GM21381 (cell line): ENCODE results near the gene KHDC4.

ENCODE experiments used
- ATAC-seq: cut with Tn5 transposase; IDR thresholded peaks from one replicate; pipeline ENCODE4 v1.9.1; 2021; ENCODE audit warnings: mild to moderate bottlenecking, moderate library complexity; ENCODE audit not compliant: unreplicated experiment

Gene KHDC4

GRCh38 chr1:155934097-155934935, at the start of gene KHDC4:
TSS of gene KHDC4 (minus strand) at chr1:155934413. CDS start at chr1:155934373, 40 bp downstream.
- peak; percentile 83 for ATAC-seq

- no peak for ATAC-seq
Observed at GRCh38 chr1:155983191-155984024, 49.2 kb upstream of the KHDC4 start.

- no peak for ATAC-seq
Observed at GRCh38 chr1:155982106-155982505, 47.9 kb upstream of the KHDC4 start.

- no peak for ATAC-seq
Observed at GRCh38 chr1:155981266-155982088, 47.3 kb upstream of the KHDC4 start.

- no peak for ATAC-seq
Observed at GRCh38 chr1:155979597-155980343, 45.6 kb upstream of the KHDC4 start.

GRCh38 chr1:155978973-155979429, 44.8 kb upstream of the KHDC4 start:
- ATAC-seq, result no peak

- ATAC-seq, result peak; percentile 37
Observed at GRCh38 chr1:155978325-155978972, 44.2 kb upstream of the KHDC4 start, which contains the start of gene ARHGEF2. TSS of gene ARHGEF2 (minus strand) at chr1:155978547. CDS start at chr1:155978427, 120 bp downstream.

- ATAC-seq, result no peak
Observed at GRCh38 chr1:155977690-155978324, 43.6 kb upstream of the KHDC4 start.

GRCh38 chr1:155976913-155977689, 42.9 kb upstream of the KHDC4 start:
- no peak for ATAC-seq

GRCh38 chr1:155976062-155976912, 42.1 kb upstream of the KHDC4 start:
- no peak for ATAC-seq

GRCh38 chr1:155975375-155976061, 41.3 kb upstream of the KHDC4 start:
- ATAC-seq, result no peak

- ATAC-seq, result no peak
Observed at GRCh38 chr1:155974208-155975115, 40.2 kb upstream of the KHDC4 start.

GRCh38 chr1:155973723-155974122, 39.5 kb upstream of the KHDC4 start:
- ATAC-seq, result no peak

- no peak for ATAC-seq
Observed at GRCh38 chr1:155971910-155972809, 37.9 kb upstream of the KHDC4 start.
